ENCODE results near the gene PAF1.

- no peak for TF ChIP-seq CTCF (IDR thresholded peaks at IDR 0.05; ENCODE audit: borderline replicate concordance, extremely low read depth, low read length, poor library complexity, severe bottlenecking)
- no peak for TF ChIP-seq EZH2 (IDR thresholded peaks at IDR 0.05; ENCODE audit: borderline replicate concordance, low read depth, low read length, severe bottlenecking)
These were observed 49.7 kb downstream of the PAF1 start for GRCh38 chr19:39341129-39341718.

All from DND-41 (cell line).